ENCODE measurements around the gene DMPK. TPM values are rescaled to one million over a fixed set of nuclear protein-coding genes. Genes with fewer than 3 reads are reported as not detected.
A peak's percentile ranks its signal among the peaks of the same experiment; 100 is the strongest.

DMPK gene
- total and polyA plus RNA-seq, 9 of the 15 experiments (the other 6 are each of a cell fraction or from before 2014, with no cell fraction given), result 0.24 to 31.3 (median 7.3) TPM

DNA sequence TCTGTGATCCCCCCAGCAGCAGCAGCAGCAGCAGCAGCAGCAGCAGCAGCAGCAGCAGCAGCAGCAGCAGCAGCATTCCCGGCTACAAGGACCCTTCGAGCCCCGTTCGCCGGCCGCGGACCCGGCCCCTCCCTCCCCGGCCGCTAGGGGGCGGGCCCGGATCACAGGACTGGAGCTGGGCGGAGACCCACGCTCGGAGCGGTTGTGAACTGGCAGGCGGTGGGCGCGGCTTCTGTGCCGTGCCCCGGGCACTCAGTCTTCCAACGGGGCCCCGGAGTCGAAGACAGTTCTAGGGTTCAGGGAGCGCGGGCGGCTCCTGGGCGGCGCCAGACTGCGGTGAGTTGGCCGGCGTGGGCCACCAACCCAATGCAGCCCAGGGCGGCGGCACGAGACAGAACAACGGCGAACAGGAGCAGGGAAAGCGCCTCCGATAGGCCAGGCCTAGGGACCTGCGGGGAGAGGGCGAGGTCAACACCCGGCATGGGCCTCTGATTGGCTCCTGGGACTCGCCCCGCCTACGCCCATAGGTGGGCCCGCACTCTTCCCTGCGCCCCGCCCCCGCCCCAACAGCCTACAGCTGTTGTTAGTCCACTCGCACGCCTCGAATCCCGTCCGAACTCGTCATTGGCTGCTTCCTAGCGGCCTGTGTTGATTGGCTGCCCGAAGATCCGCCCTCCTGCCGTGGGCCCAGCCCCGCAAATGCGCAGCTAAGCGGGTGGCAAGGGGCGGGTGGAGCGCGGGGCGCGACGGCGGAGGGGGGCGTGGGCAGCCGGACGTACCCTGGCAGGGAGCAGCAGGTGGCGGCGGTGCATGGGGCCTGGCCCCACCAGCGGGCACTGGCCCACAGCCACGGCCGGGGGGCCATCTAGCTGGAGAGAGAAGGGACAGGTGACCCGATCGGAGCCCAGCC is 11.8 kb downstream of the DMPK start (continued):
- TF ChIP-seq GABPA (tag; conservative IDR thresholded peaks at IDR 0.05; ENCODE audit: low read depth) (no peak; the same call in 1 of the 2 replicates), FOXP1 (CRISPR knock-in tag; IDR thresholded peaks at IDR 0.05) (no peak), ESRRB (CRISPR knock-in tag; IDR thresholded peaks at IDR 0.05; ENCODE audit: borderline replicate concordance) (no peak), MCM7 (IDR thresholded peaks at IDR 0.05) (no peak), POLR2G (IDR thresholded peaks at IDR 0.05; ENCODE audit: low read depth, low read length) (peak; percentile 88), RAD51 (IDR thresholded peaks at IDR 0.05; ENCODE audit: borderline replicate concordance, low read depth) (no peak; the same call in 1 of the 2 replicates), CREB1 (IDR thresholded peaks at IDR 0.05) (peak; percentile 7; the same call in 1 of the 2 replicates), CREB1 (CRISPR knock-in tag; IDR thresholded peaks at IDR 0.05) (peak; percentile 81), MEIS2 (IDR thresholded peaks at IDR 0.05; ENCODE audit: partially characterized antibody) (no peak), ZNF766 (CRISPR knock-in tag; conservative IDR thresholded peaks at IDR 0.05) (peak; percentile 1; the same call in 1 of the 2 replicates), DDX20 (tag; IDR thresholded peaks at IDR 0.05; ENCODE audit: low read depth) (no peak), CC2D1A (IDR thresholded peaks at IDR 0.05) (0 out of 2 replicates have a peak, but pooled peaks have one; percentile 6)
- TF ChIP-seq, protein P1, sequence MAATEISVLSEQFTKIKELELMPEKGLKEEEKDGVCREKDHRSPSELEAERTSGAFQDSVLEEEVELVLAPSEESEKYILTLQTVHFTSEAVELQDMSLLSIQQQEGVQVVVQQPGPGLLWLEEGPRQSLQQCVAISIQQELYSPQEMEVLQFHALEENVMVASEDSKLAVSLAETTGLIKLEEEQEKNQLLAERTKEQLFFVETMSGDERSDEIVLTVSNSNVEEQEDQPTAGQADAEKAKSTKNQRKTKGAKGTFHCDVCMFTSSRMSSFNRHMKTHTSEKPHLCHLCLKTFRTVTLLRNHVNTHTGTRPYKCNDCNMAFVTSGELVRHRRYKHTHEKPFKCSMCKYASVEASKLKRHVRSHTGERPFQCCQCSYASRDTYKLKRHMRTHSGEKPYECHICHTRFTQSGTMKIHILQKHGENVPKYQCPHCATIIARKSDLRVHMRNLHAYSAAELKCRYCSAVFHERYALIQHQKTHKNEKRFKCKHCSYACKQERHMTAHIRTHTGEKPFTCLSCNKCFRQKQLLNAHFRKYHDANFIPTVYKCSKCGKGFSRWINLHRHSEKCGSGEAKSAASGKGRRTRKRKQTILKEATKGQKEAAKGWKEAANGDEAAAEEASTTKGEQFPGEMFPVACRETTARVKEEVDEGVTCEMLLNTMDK (IDR thresholded peaks at IDR 0.05; ENCODE audit: borderline replicate concordance, insufficient read depth, low read depth, low read length, poor library complexity, severe bottlenecking), result peak; percentile 89
- TF ChIP-seq, protein P2, sequence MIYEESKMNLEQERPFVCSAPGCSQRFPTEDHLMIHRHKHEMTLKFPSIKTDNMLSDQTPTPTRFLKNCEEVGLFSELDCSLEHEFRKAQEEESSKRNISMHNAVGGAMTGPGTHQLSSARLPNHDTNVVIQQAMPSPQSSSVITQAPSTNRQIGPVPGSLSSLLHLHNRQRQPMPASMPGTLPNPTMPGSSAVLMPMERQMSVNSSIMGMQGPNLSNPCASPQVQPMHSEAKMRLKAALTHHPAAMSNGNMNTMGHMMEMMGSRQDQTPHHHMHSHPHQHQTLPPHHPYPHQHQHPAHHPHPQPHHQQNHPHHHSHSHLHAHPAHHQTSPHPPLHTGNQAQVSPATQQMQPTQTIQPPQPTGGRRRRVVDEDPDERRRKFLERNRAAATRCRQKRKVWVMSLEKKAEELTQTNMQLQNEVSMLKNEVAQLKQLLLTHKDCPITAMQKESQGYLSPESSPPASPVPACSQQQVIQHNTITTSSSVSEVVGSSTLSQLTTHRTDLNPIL (CRISPR knock-in tag; IDR thresholded peaks at IDR 0.05), result no peak
- TF ChIP-seq, protein P3, sequence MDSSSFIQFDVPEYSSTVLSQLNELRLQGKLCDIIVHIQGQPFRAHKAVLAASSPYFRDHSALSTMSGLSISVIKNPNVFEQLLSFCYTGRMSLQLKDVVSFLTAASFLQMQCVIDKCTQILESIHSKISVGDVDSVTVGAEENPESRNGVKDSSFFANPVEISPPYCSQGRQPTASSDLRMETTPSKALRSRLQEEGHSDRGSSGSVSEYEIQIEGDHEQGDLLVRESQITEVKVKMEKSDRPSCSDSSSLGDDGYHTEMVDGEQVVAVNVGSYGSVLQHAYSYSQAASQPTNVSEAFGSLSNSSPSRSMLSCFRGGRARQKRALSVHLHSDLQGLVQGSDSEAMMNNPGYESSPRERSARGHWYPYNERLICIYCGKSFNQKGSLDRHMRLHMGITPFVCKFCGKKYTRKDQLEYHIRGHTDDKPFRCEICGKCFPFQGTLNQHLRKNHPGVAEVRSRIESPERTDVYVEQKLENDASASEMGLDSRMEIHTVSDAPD (CRISPR knock-in tag; IDR thresholded peaks at IDR 0.05), result no peak; the same call in 1 of the 2 replicates
- TF ChIP-seq, protein P4, sequence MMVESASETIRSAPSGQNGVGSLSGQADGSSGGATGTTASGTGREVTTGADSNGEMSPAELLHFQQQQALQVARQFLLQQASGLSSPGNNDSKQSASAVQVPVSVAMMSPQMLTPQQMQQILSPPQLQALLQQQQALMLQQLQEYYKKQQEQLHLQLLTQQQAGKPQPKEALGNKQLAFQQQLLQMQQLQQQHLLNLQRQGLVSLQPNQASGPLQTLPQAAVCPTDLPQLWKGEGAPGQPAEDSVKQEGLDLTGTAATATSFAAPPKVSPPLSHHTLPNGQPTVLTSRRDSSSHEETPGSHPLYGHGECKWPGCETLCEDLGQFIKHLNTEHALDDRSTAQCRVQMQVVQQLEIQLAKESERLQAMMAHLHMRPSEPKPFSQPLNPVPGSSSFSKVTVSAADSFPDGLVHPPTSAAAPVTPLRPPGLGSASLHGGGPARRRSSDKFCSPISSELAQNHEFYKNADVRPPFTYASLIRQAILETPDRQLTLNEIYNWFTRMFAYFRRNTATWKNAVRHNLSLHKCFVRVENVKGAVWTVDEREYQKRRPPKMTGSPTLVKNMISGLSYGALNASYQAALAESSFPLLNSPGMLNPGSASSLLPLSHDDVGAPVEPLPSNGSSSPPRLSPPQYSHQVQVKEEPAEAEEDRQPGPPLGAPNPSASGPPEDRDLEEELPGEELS (CRISPR knock-in tag; IDR thresholded peaks at IDR 0.05; ENCODE audit: borderline replicate concordance), result no peak
- TF ChIP-seq, protein P5, sequence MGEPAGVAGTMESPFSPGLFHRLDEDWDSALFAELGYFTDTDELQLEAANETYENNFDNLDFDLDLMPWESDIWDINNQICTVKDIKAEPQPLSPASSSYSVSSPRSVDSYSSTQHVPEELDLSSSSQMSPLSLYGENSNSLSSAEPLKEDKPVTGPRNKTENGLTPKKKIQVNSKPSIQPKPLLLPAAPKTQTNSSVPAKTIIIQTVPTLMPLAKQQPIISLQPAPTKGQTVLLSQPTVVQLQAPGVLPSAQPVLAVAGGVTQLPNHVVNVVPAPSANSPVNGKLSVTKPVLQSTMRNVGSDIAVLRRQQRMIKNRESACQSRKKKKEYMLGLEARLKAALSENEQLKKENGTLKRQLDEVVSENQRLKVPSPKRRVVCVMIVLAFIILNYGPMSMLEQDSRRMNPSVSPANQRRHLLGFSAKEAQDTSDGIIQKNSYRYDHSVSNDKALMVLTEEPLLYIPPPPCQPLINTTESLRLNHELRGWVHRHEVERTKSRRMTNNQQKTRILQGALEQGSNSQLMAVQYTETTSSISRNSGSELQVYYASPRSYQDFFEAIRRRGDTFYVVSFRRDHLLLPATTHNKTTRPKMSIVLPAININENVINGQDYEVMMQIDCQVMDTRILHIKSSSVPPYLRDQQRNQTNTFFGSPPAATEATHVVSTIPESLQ (CRISPR knock-in tag; IDR thresholded peaks at IDR 0.05), result peak; percentile 19; the same call in 1 of the 2 replicates

All from K562 (cell line).